PFSK-1 (cell line): ENCODE measurements around the gene RSRC1.

Experiments used
- POLR2AphosphoS5 ChIP-seq: IDR thresholded peaks from 2 replicates; pipeline ENCODE4 v1.6.1; 2012; ENCODE audit warnings: low read depth, mild to moderate bottlenecking, control low read depth, low read length, moderate library complexity
- SIN3A ChIP-seq: IDR thresholded peaks from 2 replicates; pipeline ENCODE4 v1.6.1; 2012; ENCODE audit warnings: mild to moderate bottlenecking, low read length, moderate library complexity, borderline replicate concordance; ENCODE audit not compliant: insufficient read depth
- TAF1 ChIP-seq: IDR thresholded peaks from 2 replicates; pipeline ENCODE4 v1.6.1; 2012; ENCODE audit warnings: low read length, control low read depth, borderline replicate concordance; ENCODE audit not compliant: insufficient read depth
- TF ChIP-seq, protein P1 (sequence below), 2 experiments: IDR thresholded peaks; 2 replicates each; pipeline versions ENCODE4 v1.6.1 to v1.8.0; 2011 to 2012; ENCODE audit warnings: low read depth in 2 of 2, low read length in 2 of 2, control low read depth in 1 of 2, inconsistent platforms in 1 of 2, mild to moderate bottlenecking in 1 of 2, moderate library complexity in 1 of 2; ENCODE audit not compliant: insufficient read depth in 1 of 2

DNA sequence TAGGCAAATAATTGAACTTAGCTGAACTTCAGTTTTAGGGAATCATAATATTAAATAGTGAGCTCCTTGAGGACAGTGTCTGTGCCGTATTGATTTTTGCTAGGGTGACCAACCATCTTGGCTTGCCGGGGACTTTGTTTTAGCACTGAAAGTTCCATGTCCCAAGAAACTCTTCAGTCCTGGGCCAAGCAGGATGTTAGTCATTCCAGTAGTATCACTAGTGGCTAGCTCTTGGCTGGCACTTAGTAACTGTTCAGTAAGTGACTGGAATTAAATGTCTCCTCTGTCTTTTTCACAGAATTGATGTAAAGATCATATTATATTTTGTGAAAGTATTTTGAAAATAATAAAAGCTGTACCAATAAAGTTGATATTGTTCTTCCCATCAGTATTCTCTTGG is 42.3 kb downstream of the RSRC1 start:
- TF ChIP-seq POLR2AphosphoS5 (no peak), TAF1 (no peak), SIN3A (no peak)
- TF ChIP-seq, protein P1, sequence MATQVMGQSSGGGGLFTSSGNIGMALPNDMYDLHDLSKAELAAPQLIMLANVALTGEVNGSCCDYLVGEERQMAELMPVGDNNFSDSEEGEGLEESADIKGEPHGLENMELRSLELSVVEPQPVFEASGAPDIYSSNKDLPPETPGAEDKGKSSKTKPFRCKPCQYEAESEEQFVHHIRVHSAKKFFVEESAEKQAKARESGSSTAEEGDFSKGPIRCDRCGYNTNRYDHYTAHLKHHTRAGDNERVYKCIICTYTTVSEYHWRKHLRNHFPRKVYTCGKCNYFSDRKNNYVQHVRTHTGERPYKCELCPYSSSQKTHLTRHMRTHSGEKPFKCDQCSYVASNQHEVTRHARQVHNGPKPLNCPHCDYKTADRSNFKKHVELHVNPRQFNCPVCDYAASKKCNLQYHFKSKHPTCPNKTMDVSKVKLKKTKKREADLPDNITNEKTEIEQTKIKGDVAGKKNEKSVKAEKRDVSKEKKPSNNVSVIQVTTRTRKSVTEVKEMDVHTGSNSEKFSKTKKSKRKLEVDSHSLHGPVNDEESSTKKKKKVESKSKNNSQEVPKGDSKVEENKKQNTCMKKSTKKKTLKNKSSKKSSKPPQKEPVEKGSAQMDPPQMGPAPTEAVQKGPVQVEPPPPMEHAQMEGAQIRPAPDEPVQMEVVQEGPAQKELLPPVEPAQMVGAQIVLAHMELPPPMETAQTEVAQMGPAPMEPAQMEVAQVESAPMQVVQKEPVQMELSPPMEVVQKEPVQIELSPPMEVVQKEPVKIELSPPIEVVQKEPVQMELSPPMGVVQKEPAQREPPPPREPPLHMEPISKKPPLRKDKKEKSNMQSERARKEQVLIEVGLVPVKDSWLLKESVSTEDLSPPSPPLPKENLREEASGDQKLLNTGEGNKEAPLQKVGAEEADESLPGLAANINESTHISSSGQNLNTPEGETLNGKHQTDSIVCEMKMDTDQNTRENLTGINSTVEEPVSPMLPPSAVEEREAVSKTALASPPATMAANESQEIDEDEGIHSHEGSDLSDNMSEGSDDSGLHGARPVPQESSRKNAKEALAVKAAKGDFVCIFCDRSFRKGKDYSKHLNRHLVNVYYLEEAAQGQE (IDR thresholded peaks at IDR 0.05; ENCODE audit: insufficient read depth in 1 of 2, low read depth in 2 of 2, low read length in 2 of 2), result no peak
